ENCODE results near the gene RIMBP2. TPM values are rescaled to one million over a fixed set of nuclear protein-coding genes. Genes with fewer than 3 reads are reported as not detected.

The RIMBP2 gene
- total RNA-seq, 1 experiment from 2014 or later: not detected

GRCh38 chr12:130698106-130698505, 18.0 kb downstream of the RIMBP2 start:
- CTCF ChIA-PET: no interaction called here
- Histone ChIP-seq H3K4me3 (ENCODE audit: low read depth, low read length) (no peak overlapping the region), H3K4me1 (no peaks in the 10 kb centered on the region), H3K36me3 (ENCODE audit: control insufficient read depth, insufficient read depth, low read length) (no peaks in the 10 kb centered on the region), H3K27me3 (replicated peaks; ENCODE audit: control insufficient read depth, insufficient read depth, low read length) (no peaks in the 10 kb centered on the region), H3K9me3 (no peaks in the 10 kb centered on the region)
- no peaks in the 10 kb centered on the region for H3K9me3 Mint-ChIP-seq (ENCODE audit: unreplicated experiment)
- intact Hi-C loops (cut with micrococcal nuclease; ENCODE audit: unreplicated experiment): no loop called here
- H3K4me3 Mint-ChIP-seq (ENCODE audit: unreplicated experiment): no peak overlapping the region
- POLR2A ChIA-PET: no interaction called here
- no TSS peak for BruUV-seq (replicated peaks)
- H3K27me3 Mint-ChIP-seq (ENCODE audit: insufficient read depth, unreplicated experiment): peaks cover 15% of the 10 kb centered on the region
- no peaks in the 10 kb centered on the region for H3K4me1 Mint-ChIP-seq (ENCODE audit: low read depth, unreplicated experiment)
- H3K27ac Mint-ChIP-seq (ENCODE audit: unreplicated experiment): no peak overlapping the region
- no peak for DNase-seq
- TF ChIP-seq CTCF (IDR thresholded peaks at IDR 0.05; ENCODE audit: insufficient read depth in 1 of 2, low read depth in 1 of 2, low read length in 1 of 2, severe bottlenecking in 1 of 2, unreplicated experiment in 1 of 2): no peak
- no peaks in the 10 kb centered on the region for H3K36me3 Mint-ChIP-seq (ENCODE audit: insufficient read depth, unreplicated experiment)

DNA sequence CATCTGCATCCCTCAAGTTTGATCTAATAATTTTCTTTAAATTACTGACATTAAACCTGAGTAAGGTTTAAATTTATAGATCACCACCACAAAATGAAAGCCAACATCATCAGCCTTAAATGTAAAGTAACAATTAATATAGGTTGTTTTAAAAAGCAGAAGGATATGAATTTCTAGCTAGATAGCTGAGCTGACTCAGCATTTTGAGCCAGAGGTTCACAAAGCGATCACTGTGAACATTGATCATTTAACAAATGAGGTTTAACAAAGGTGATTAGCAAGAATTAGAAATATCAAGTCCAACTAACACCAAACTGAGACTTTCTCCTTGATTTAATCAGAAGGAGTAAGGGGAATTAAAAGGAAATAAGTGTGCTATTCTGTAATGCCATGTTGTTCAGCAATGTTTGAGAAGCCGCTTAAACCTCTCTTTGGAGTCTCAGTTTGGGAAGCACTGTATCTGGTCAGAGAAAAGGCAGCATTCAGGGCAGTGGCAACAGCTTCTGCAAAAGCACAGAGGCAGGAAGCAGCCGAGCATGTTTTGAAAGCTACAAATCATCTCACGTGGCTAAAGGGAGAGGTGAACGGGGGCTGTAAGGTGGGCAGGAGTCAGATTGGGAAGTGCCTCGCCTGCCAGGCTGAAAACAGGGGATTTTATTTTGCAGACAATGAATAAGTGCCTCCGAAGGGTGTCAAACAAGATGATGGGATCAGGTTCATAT, 19.6 kb downstream of the RIMBP2 start:
- no peaks in the 10 kb centered on the region for H3K27me3 ChIP-seq (replicated peaks; ENCODE audit: control insufficient read depth, insufficient read depth, low read length)
- POLR2A ChIA-PET: no interaction called here
- no peaks in the 10 kb centered on the region for H3K4me1 Mint-ChIP-seq (ENCODE audit: low read depth, unreplicated experiment)

DNA sequence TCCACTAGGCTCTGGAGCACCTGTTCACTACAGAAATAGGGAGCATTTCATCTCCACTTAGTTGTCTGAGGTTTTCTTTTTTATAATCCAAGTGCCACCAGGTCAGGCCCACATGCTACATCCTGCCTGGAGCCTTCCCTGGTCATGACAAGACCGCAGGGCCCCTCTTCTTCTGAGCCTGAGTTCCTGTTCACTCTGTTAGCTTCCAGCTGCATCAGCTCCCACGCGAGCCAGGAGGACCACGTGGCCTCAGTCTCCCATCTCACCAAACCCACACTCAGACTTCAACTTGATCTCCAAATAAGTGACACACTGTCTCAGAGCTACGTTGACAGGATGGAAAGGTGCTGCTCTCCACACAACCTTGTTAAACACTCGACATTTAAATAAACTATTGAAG, 21.0 kb downstream of the RIMBP2 start:
- TF ChIP-seq CTCF (IDR thresholded peaks at IDR 0.05; ENCODE audit: insufficient read depth in 1 of 2, low read depth in 1 of 2, low read length in 1 of 2, severe bottlenecking in 1 of 2, unreplicated experiment in 1 of 2): no peak
- no peak for DNase-seq
- Histone ChIP-seq H3K27me3 (replicated peaks; ENCODE audit: control insufficient read depth, insufficient read depth, low read length) (no peaks in the 10 kb centered on the region), H3K9me3 (no peaks in the 10 kb centered on the region), H3K4me3 (ENCODE audit: low read depth, low read length) (no peak overlapping the region), H3K36me3 (ENCODE audit: control insufficient read depth, insufficient read depth, low read length) (no peaks in the 10 kb centered on the region), H3K4me1 (no peaks in the 10 kb centered on the region)
- intact Hi-C loops (cut with micrococcal nuclease; ENCODE audit: unreplicated experiment): no loop called here
- Mint-ChIP-seq H3K36me3 (ENCODE audit: insufficient read depth, unreplicated experiment) (no peaks in the 10 kb centered on the region), H3K4me3 (ENCODE audit: unreplicated experiment) (no peak overlapping the region), H3K4me1 (ENCODE audit: low read depth, unreplicated experiment) (no peaks in the 10 kb centered on the region), H3K9me3 (ENCODE audit: unreplicated experiment) (no peaks in the 10 kb centered on the region), H3K27ac (ENCODE audit: unreplicated experiment) (no peak overlapping the region), H3K27me3 (ENCODE audit: insufficient read depth, unreplicated experiment) (peaks cover 15% of the 10 kb centered on the region)
- ChIA-PET POLR2A (no interaction called here), CTCF (no interaction called here)
- BruUV-seq (replicated peaks): no TSS peak

More for the DNA sequence above, 19.6 kb downstream of the RIMBP2 start:
- no peak for DNase-seq
- Histone ChIP-seq H3K36me3 (ENCODE audit: control insufficient read depth, insufficient read depth, low read length) (no peaks in the 10 kb centered on the region), H3K9me3 (no peaks in the 10 kb centered on the region), H3K4me1 (no peaks in the 10 kb centered on the region), H3K4me3 (ENCODE audit: low read depth, low read length) (no peak overlapping the region)
- no peaks in the 10 kb centered on the region for H3K36me3 Mint-ChIP-seq (ENCODE audit: insufficient read depth, unreplicated experiment)
- CTCF ChIA-PET: no interaction called here
- intact Hi-C loops (cut with micrococcal nuclease; ENCODE audit: unreplicated experiment): no loop called here
- no peaks in the 10 kb centered on the region for H3K9me3 Mint-ChIP-seq (ENCODE audit: unreplicated experiment)
- TF ChIP-seq CTCF (IDR thresholded peaks at IDR 0.05; ENCODE audit: insufficient read depth in 1 of 2, low read depth in 1 of 2, low read length in 1 of 2, severe bottlenecking in 1 of 2, unreplicated experiment in 1 of 2): no peak
- H3K4me3 Mint-ChIP-seq (ENCODE audit: unreplicated experiment): no peak overlapping the region
- H3K27me3 Mint-ChIP-seq (ENCODE audit: insufficient read depth, unreplicated experiment): peaks cover 15% of the 10 kb centered on the region
- no peak overlapping the region for H3K27ac Mint-ChIP-seq (ENCODE audit: unreplicated experiment)
- no TSS peak for BruUV-seq (replicated peaks)

Data from Caco-2 (cell line).